Vagina (tissue), 2 donors: ENCODE results near the gene SLC32A1.

ENCODE experiments used
- POLR2A ChIP-seq, 2 donors: fragments of 450-650 bp; IDR thresholded peaks; one replicate each; pipeline ENCODE4 v1.6.1; 2017; ENCODE audit warnings: antibody characterized with exemption in 2 of 2, mild to moderate bottlenecking in 2 of 2, moderate library complexity in 2 of 2
- POLR2AphosphoS5 ChIP-seq, 2 donors: sonication (generic); formaldehyde crosslinking; IDR thresholded peaks; one replicate each; pipeline ENCODE4 v1.9.0; 2017; ENCODE audit warnings: antibody characterized with exemption in 2 of 2, mild to moderate bottlenecking in 2 of 2, low read depth in 1 of 2; ENCODE audit not compliant: insufficient read depth in 1 of 2
- TF ChIP-seq, protein P1 (sequence below), 3 experiments: fragments of 450-650 bp in 2 of 3; fragments of 200-600 bp in 1 of 3; sonication (generic) in 1 of 3; IDR thresholded peaks; one replicate each; pipeline ENCODE4 v1.5.1; 2017 to 2019; ENCODE audit warnings: antibody characterized with exemption in 3 of 3, mild to moderate bottlenecking in 2 of 3, moderate library complexity in 2 of 3

GRCh38 chr20:38748861-38749149, 24.5 kb downstream of the SLC32A1 start:
- TF ChIP-seq, protein P1, sequence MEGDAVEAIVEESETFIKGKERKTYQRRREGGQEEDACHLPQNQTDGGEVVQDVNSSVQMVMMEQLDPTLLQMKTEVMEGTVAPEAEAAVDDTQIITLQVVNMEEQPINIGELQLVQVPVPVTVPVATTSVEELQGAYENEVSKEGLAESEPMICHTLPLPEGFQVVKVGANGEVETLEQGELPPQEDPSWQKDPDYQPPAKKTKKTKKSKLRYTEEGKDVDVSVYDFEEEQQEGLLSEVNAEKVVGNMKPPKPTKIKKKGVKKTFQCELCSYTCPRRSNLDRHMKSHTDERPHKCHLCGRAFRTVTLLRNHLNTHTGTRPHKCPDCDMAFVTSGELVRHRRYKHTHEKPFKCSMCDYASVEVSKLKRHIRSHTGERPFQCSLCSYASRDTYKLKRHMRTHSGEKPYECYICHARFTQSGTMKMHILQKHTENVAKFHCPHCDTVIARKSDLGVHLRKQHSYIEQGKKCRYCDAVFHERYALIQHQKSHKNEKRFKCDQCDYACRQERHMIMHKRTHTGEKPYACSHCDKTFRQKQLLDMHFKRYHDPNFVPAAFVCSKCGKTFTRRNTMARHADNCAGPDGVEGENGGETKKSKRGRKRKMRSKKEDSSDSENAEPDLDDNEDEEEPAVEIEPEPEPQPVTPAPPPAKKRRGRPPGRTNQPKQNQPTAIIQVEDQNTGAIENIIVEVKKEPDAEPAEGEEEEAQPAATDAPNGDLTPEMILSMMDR (IDR thresholded peaks at IDR 0.05) = no peak
- TF ChIP-seq POLR2AphosphoS5 (IDR thresholded peaks at IDR 0.05; ENCODE audit: insufficient read depth in 1 of 2, low read depth in 1 of 2) (no peak), POLR2A (IDR thresholded peaks at IDR 0.05) (no peak)
